ES-I3 (cell line): ENCODE measurements around the gene BLOC1S1.
A peak's percentile ranks its signal among the peaks of the same experiment; 100 is the strongest.

Experiments used
- H3K36me3 ChIP-seq: 2 replicates; pipeline ENCODE4 v1.6.1; 2013; ENCODE audit warnings: mild to moderate bottlenecking, low read length, control low read depth, moderate library complexity; ENCODE audit not compliant: insufficient read depth
- H3K4me1 ChIP-seq: 2 replicates; pipeline ENCODE4 v1.6.1; 2013; ENCODE audit warnings: mild to moderate bottlenecking, control low read depth, low read length; ENCODE audit not compliant: insufficient read depth
- H3K9ac ChIP-seq: 2 replicates; pipeline ENCODE4 v1.6.1; 2013; ENCODE audit warnings: low read depth, mild to moderate bottlenecking, low read length, moderate library complexity
- H3K9me3 ChIP-seq: 2 replicates; pipeline ENCODE4 v1.6.1; 2013; ENCODE audit warnings: mild to moderate bottlenecking, low read length, moderate library complexity; ENCODE audit not compliant: control insufficient read depth, insufficient read depth

Gene BLOC1S1

DNA sequence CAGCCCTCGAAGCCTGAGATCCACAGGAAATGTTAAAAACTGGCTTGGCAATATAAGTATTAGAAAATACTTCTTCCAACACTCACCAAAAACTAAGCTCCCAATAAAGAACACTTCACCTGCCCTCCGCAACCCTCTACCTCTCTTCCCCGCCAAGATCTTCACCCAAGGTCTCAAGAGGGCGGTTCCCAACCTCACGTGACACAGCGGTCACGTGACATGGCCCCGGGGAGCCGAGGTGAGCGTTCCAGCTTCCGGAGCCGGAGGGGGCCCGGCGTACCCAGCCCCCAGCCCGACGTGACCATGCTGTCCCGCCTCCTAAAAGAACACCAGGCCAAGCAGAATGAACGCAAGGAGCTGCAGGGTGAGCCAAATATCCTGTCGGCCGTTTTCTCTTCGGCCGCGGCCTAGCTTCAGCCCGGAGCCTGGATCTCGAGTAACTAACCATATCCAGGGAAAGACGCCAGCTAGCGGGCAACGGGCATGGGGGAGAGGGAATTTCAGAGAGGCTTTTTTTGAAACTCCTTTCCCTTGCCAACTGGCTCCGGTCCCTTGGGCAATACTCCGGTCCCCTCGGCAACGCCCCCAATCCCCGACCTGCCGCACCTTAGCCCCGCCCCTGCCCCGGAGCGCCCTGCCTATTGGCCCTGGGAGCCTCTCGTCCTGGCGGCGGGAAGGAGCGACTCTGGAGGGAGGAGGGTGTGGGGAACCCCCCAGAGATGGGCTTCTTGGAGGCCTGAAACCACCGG is at the start of gene BLOC1S1:
Gene BLOC1S1, plus strand, starts transcription at position 214 of the 749 bp plus-strand sequence. Its CDS starts 6 bp downstream, at position 220.
- H3K9me3 ChIP-seq: no peaks in the 10 kb centered on the region
- peak within 1 kb of the TSS; percentile 86 for H3K9ac ChIP-seq
- H3K4me1 ChIP-seq: peaks cover 31% of the 10 kb centered on the region
- H3K36me3 ChIP-seq: no peaks in the 10 kb centered on the region

DNA sequence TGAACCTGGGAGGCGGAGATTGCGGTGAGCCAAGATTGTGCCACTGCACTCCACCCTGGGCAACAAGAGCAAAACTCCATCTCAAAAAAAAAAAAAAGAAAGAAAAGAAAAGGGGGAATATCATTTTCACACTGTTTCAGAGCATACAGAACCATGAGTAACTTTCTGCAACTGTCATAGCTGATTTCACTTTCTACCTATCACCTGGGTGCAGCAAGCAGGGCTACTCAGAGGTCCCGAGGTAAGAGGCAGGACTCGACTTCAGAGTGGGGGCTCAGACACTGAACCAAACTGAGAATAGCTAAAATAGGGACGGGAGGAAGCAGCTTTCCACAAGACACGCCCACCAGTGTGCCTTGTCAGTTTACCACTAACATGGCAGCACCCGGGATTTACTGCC is 49.3 kb upstream of the BLOC1S1 start:
- no peaks in the 10 kb centered on the region for H3K4me1 ChIP-seq
- H3K9me3 ChIP-seq: no peaks in the 10 kb centered on the region

GRCh38 chr12:55670276-55670675 is 45.6 kb upstream of the BLOC1S1 start:
- no peaks in the 10 kb centered on the region for H3K9me3 ChIP-seq
- H3K4me1 ChIP-seq: no peaks in the 10 kb centered on the region
- no peaks in the 10 kb centered on the region for H3K36me3 ChIP-seq
- no peak overlapping the region for H3K9ac ChIP-seq

More for the DNA sequence above, 49.3 kb upstream of the BLOC1S1 start:
- Histone ChIP-seq H3K36me3 (no peaks in the 10 kb centered on the region), H3K9ac (no peak overlapping the region)

GRCh38 chr12:55671746-55672145 is 44.1 kb upstream of the BLOC1S1 start:
- no peaks in the 10 kb centered on the region for H3K9me3 ChIP-seq
- no peaks in the 10 kb centered on the region for H3K4me1 ChIP-seq
- no peaks in the 10 kb centered on the region for H3K36me3 ChIP-seq
- H3K9ac ChIP-seq: no peak overlapping the region

DNA sequence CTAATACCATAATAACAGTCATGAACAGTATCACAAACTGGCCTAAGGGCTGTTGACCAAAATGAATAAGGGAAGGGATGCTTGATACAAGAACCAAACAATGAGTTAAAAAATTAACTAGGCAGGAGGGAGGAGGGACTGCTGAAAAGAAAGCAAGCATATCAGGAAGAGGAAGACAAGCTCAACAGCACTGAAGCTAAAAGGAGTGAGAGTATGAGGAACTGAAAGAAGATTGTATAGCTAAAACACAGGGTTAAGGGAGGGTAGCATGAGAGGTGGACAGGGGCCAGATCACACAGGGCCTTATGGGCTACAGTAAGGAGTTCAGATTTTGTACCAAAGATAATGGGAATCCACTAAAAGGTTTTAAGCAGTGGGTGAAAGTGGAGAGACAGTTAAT is 42.2 kb upstream of the BLOC1S1 start:
- Histone ChIP-seq H3K4me1 (no peaks in the 10 kb centered on the region), H3K36me3 (no peaks in the 10 kb centered on the region), H3K9ac (no peak overlapping the region), H3K9me3 (no peaks in the 10 kb centered on the region)

- no peaks in the 10 kb centered on the region for H3K9me3 ChIP-seq
- H3K36me3 ChIP-seq: no peaks in the 10 kb centered on the region
- no peak overlapping the region for H3K9ac ChIP-seq
- H3K4me1 ChIP-seq: no peaks in the 10 kb centered on the region
Measured at GRCh38 chr12:55675666-55676065, 40.2 kb upstream of the BLOC1S1 start.

GRCh38 chr12:55676707-55677106 is 39.1 kb upstream of the BLOC1S1 start:
- Histone ChIP-seq H3K9ac (no peak overlapping the region), H3K36me3 (no peaks in the 10 kb centered on the region), H3K9me3 (no peaks in the 10 kb centered on the region), H3K4me1 (no peaks in the 10 kb centered on the region; the same call in 1 of the 2 replicates)

DNA sequence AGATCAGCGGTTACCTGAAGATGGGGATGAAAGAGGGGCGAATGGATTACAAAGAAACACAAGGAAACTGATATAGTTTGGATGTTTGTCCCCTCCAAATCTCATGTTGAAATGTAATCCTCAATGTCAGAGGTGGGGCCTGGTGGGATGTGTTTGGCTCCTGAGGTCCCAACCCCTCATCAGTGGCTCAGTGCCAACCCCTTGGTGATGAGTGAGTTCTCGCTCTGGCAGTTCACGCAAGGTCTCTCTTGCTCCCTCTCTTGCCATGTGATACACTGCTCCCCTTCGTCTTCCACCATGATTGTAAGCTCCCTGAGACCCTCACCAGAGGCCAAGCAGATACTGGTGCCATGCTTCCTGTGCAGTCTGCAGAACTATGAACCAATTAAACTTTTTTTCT is 36.2 kb upstream of the BLOC1S1 start:
- no peaks in the 10 kb centered on the region for H3K36me3 ChIP-seq
- H3K9ac ChIP-seq: no peak overlapping the region
- H3K4me1 ChIP-seq: no peaks in the 10 kb centered on the region; the same call in 1 of the 2 replicates
- H3K9me3 ChIP-seq: no peaks in the 10 kb centered on the region

- H3K9me3 ChIP-seq: no peaks in the 10 kb centered on the region
- peak overlapping the region; percentile 38; the same call in 1 of the 2 replicates for H3K9ac ChIP-seq
- no peaks in the 10 kb centered on the region; the same call in 1 of the 2 replicates for H3K4me1 ChIP-seq
- H3K36me3 ChIP-seq: no peaks in the 10 kb centered on the region
Measured at GRCh38 chr12:55681142-55682077, 34.4 kb upstream of the BLOC1S1 start.

- H3K36me3 ChIP-seq: no peaks in the 10 kb centered on the region
- no peaks in the 10 kb centered on the region for H3K9me3 ChIP-seq
- no peaks in the 10 kb centered on the region; the same call in 1 of the 2 replicates for H3K4me1 ChIP-seq
- H3K9ac ChIP-seq: peak overlapping the region; percentile 38; the same call in 1 of the 2 replicates
Measured at GRCh38 chr12:55682087-55682796, 33.6 kb upstream of the BLOC1S1 start.

GRCh38 chr12:55683676-55684075 is 32.2 kb upstream of the BLOC1S1 start:
- Histone ChIP-seq H3K9ac (no peak overlapping the region), H3K36me3 (peaks cover 6% of the 10 kb centered on the region; the same call in 1 of the 2 replicates), H3K4me1 (no peaks in the 10 kb centered on the region; the same call in 1 of the 2 replicates), H3K9me3 (no peaks in the 10 kb centered on the region)

DNA sequence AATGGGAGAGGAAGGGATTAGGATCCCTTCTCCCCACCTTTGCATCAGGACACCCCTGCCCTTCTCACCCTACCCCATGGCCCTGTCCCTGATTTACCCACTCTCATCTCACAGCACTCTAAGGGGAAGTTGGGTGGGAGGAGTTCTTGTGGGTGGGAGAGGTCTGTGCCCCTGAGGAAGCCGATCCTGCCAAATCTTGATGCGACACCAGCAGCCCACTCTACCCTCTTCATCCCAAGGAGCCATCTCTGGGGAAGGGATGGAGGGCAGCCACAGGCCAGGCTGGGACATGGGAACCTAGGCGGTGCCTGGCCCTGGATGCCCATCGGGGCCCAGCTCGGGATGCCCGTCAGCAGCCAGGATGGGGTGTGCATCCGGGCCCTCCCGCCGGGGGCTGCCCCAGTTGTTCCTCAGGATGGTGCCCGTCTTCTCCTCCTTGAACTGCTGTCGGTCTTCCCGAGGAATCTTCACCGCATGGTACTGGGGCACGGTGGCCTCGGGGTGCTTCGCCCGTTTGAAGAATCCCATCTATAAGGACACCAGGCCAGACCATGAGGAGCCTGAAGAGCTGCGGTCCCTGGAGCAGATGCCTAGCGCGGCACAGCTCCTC is 31.0 kb upstream of the BLOC1S1 start:
- H3K9ac ChIP-seq: no peak overlapping the region
- H3K36me3 ChIP-seq: peaks cover 6% of the 10 kb centered on the region; the same call in 1 of the 2 replicates
- H3K4me1 ChIP-seq: no peaks in the 10 kb centered on the region; the same call in 1 of the 2 replicates
- no peaks in the 10 kb centered on the region for H3K9me3 ChIP-seq

GRCh38 chr12:55685671-55686070 is 30.2 kb upstream of the BLOC1S1 start:
- Histone ChIP-seq H3K4me1 (no peaks in the 10 kb centered on the region; the same call in 1 of the 2 replicates), H3K9ac (no peak overlapping the region), H3K9me3 (no peaks in the 10 kb centered on the region), H3K36me3 (peaks cover 6% of the 10 kb centered on the region; the same call in 1 of the 2 replicates)
